Skeletal muscle tissue (tissue), 4 donors: ENCODE results near the gene CDS1. TPM values are rescaled to one million over a fixed set of nuclear protein-coding genes. Genes with fewer than 3 reads are reported as not detected.
"Not testable (repeated sequence)": the region's sequence is repeated elsewhere in the genome, so short reads cannot be mapped to it uniquely, and the experiment has no call there.

Experiments used
- H3K27ac ChIP-seq: one replicate; pipeline ENCODE4 v1.7.0; 2013; ENCODE audit warnings: mild to moderate bottlenecking, low read depth, low read length, inconsistent platforms
- H3K27me3 ChIP-seq, 3 donors: one replicate each; pipeline ENCODE4 v1.7.0; 2013; ENCODE audit warnings: low read length in 3 of 3; ENCODE audit not compliant: control insufficient read depth in 3 of 3, insufficient read depth in 3 of 3
- H3K36me3 ChIP-seq, 3 donors: one replicate each; pipeline ENCODE4 v1.7.0; 2013; ENCODE audit warnings: low read length in 3 of 3; ENCODE audit not compliant: control insufficient read depth in 3 of 3, insufficient read depth in 3 of 3
- H3K4me1 ChIP-seq, 3 donors: one replicate each; pipeline ENCODE4 v1.7.0; 2013; ENCODE audit warnings: low read length in 3 of 3, mild to moderate bottlenecking in 3 of 3; ENCODE audit not compliant: control insufficient read depth in 3 of 3, insufficient read depth in 3 of 3
- H3K4me3 ChIP-seq, 3 donors: one replicate each; pipeline ENCODE4 v1.7.0; 2013; ENCODE audit warnings: low read length in 3 of 3
- H3K9ac ChIP-seq, 3 donors: one replicate each; pipeline ENCODE4 v1.7.0; 2013; ENCODE audit warnings: low read length in 3 of 3, mild to moderate bottlenecking in 3 of 3, moderate library complexity in 2 of 3, low read depth in 1 of 3
- H3K9me3 ChIP-seq, 3 donors: one replicate each; pipeline ENCODE4 v1.7.0; 2013; ENCODE audit warnings: low read length in 3 of 3; ENCODE audit not compliant: control insufficient read depth in 3 of 3
- total RNA-seq: library from RNA; depleted of rRNA; stranded (reverse); fragments of >200 nt; gene quantifications from one replicate; pipeline ENCODE4 v1.2.3, GENCODE V29; 2014
- donor health status: Osteomylitis.

The CDS1 gene
- 0.52 TPM for total RNA-seq

GRCh38 chr4:84582988-84583875 lies at the start of gene CDS1:
Gene CDS1, plus strand, starts transcription at chr4:84583127. Its CDS starts 275 bp downstream, at chr4:84583402.
- Histone ChIP-seq H3K27me3 (peaks cover 18 to 31% (median 23%) of the 10 kb centered on the region in 3 donors), H3K36me3 (no peaks in the 10 kb centered on the region), H3K4me1 (peaks cover 9 to 16% (median 10%) of the 10 kb centered on the region in 3 donors), H3K9me3 (peaks cover 0 to 2% (median 0%) of the 10 kb centered on the region in 3 donors), H3K4me3 (peak within 1 kb of the TSS; percentile 61 to 70 (median 67)), H3K27ac (no peak within 1 kb of the TSS), H3K9ac (peak within 1 kb of the TSS; percentile 14 to 47 (median 28))

DNA sequence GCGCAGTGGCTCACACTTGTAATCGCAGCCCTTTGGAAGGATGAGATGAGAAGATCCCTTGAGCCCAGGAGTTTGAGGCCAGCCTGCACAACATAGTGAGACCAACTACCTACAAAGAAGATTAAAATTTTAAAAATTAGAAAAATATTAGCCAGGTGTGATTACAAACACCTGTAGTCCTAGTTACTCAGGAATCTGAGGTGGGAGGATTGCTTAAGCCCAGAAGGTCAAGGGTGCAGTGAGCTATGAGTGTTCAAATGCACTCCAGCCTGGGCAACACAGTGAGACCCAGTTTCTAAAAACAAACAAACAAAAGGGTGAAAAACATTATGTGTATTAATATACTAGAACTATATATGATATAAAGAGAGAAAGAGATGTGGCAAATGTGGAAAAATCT lies 47.0 kb upstream of the CDS1 start:
- Histone ChIP-seq H3K9ac (no peak overlapping the region), H3K27me3 (no peaks in the 10 kb centered on the region), H3K4me3 (no peak overlapping the region), H3K36me3 (no peaks in the 10 kb centered on the region), H3K27ac (no peak overlapping the region), H3K9me3 (no peaks in the 10 kb centered on the region), H3K4me1 (no peaks in the 10 kb centered on the region)

GRCh38 chr4:84545093-84545492 lies 37.8 kb upstream of the CDS1 start:
- Histone ChIP-seq H3K4me1 (no peaks in the 10 kb centered on the region), H3K9me3 (no peaks in the 10 kb centered on the region), H3K27me3 (no peaks in the 10 kb centered on the region), H3K4me3 (no peak overlapping the region), H3K9ac (no peak overlapping the region), H3K36me3 (no peaks in the 10 kb centered on the region), H3K27ac (no peak overlapping the region)

DNA sequence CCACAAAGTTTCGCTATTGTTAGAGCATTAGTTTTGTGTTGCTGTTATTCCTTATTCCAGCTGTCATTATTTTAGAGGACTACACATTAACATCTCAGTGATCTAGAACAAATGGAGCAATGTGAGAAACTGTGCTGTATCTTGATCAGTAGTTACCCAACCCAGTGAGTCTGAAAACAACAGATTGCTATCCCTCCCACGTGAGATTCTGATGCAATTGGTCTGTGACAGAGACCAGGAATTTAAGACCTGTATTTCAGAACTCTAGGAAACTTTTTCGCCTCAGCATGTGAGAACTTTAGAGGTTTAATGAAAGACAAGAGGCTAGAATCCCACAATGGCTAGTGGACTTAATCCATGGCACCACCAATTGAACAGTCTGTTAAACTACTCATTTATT lies 35.7 kb upstream of the CDS1 start:
- no peaks in the 10 kb centered on the region for H3K9me3 ChIP-seq
- no peaks in the 10 kb centered on the region for H3K36me3 ChIP-seq
- no peak overlapping the region for H3K4me3 ChIP-seq
- peaks cover 0 to 3% (median 0%) of the 10 kb centered on the region in 3 donors for H3K27me3 ChIP-seq
- H3K4me1 ChIP-seq, result no peaks in the 10 kb centered on the region
- no peak overlapping the region for H3K9ac ChIP-seq
- H3K27ac ChIP-seq, result no peak overlapping the region

DNA sequence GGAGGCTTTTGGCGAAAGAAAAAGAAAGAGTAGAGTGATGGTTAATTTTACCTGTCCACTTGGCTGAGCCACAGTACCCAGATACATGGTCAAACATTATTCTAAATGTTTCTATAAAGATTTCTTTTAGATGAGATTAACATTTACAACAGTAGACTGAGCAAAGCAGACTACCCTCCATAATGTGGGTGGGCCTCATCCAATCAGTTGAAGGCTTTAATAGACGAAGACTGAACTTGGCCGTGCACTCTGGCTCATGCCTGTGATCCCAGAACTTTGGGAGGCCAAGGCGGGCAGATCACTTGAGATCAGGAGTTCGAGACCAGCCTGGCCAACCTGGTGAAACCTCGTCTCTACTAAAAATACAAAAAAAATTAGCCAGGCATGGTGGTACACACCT lies 33.7 kb upstream of the CDS1 start:
- not testable (repeated sequence) for H3K4me1 ChIP-seq, H3K36me3 ChIP-seq, H3K27me3 ChIP-seq, H3K9me3 ChIP-seq, H3K27ac ChIP-seq, H3K4me3 ChIP-seq, H3K9ac ChIP-seq

- H3K9ac ChIP-seq, result no peak overlapping the region
- no peaks in the 10 kb centered on the region for H3K4me1 ChIP-seq
- H3K9me3 ChIP-seq, result no peaks in the 10 kb centered on the region
Observed at GRCh38 chr4:84562156-84562555, 20.8 kb upstream of the CDS1 start.

DNA sequence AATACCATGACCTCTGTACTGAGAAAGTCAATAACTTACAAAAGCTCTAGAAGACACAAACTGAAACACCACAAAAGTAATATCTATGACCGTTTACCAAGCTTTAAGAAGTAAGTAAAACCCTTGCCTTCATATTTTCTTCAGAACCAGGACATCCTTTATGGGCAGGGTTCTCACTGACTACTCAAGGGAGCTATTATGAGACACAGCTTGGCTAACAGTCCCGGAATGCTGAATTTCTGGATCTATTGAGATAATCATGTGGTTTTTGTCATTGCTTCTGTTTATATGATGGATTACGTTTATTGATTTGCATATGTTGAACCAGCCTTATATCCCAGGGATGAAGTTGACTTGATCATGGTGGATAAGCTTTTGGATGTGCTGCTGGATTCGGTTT lies 19.9 kb upstream of the CDS1 start:
- Histone ChIP-seq H3K4me3 (no peak overlapping the region), H3K4me1 (no peaks in the 10 kb centered on the region), H3K27me3 (no peaks in the 10 kb centered on the region), H3K9ac (no peak overlapping the region), H3K9me3 (no peaks in the 10 kb centered on the region), H3K36me3 (no peaks in the 10 kb centered on the region), H3K27ac (no peak overlapping the region)

More at GRCh38 chr4:84562156-84562555, 20.8 kb upstream of the CDS1 start:
- H3K4me3 ChIP-seq, result no peak overlapping the region
- H3K27ac ChIP-seq, result no peak overlapping the region
- H3K36me3 ChIP-seq, result no peaks in the 10 kb centered on the region
- no peaks in the 10 kb centered on the region for H3K27me3 ChIP-seq

GRCh38 chr4:84565951-84566350 lies 17.0 kb upstream of the CDS1 start:
- Histone ChIP-seq H3K9me3 (no peaks in the 10 kb centered on the region), H3K27me3 (no peaks in the 10 kb centered on the region), H3K9ac (no peak overlapping the region), H3K4me1 (no peaks in the 10 kb centered on the region), H3K27ac (no peak overlapping the region), H3K36me3 (no peaks in the 10 kb centered on the region), H3K4me3 (no peak overlapping the region)

- Histone ChIP-seq H3K9me3 (no peaks in the 10 kb centered on the region), H3K4me1 (no peaks in the 10 kb centered on the region), H3K36me3 (no peaks in the 10 kb centered on the region), H3K4me3 (no peak overlapping the region), H3K9ac (no peak overlapping the region), H3K27ac (no peak overlapping the region), H3K27me3 (no peaks in the 10 kb centered on the region)
Observed at GRCh38 chr4:84568496-84568895, 14.4 kb upstream of the CDS1 start.

GRCh38 chr4:84569009-84569408 lies 13.9 kb upstream of the CDS1 start:
- H3K36me3 ChIP-seq, result no peaks in the 10 kb centered on the region
- H3K9me3 ChIP-seq, result no peaks in the 10 kb centered on the region
- no peak overlapping the region for H3K4me3 ChIP-seq
- H3K4me1 ChIP-seq, result no peaks in the 10 kb centered on the region
- no peaks in the 10 kb centered on the region for H3K27me3 ChIP-seq
- no peak overlapping the region for H3K27ac ChIP-seq
- no peak overlapping the region for H3K9ac ChIP-seq
